Measurements from ENCODE around the gene SPOUT1. TPM values are rescaled to one million over a fixed set of nuclear protein-coding genes. Genes with fewer than 3 reads are reported as not detected.

Gene SPOUT1
- total and polyA plus RNA-seq, 10 of the 15 experiments (the other 5 are each of a cell fraction or from before 2014, with no cell fraction given), result 5.7 to 95.0 (median 40.6) TPM

GRCh38 chr9:128785427-128785826, 44.2 kb downstream of the SPOUT1 start:
- ChIA-PET RAD21 (ENCODE audit: unreplicated experiment) (no interaction called here), POLR2A (interaction anchor here (0.6 to 1.1 kb wide), 4 partner anchors 13 to 163 kb away, joined by 3 to 6 read pairs (median 4); no protein-coding TSS in a partner anchor), CTCF (interaction anchor here (0.6 to 1.1 kb wide), 4 partner anchors 10 to 44 kb away, joined by 3 to 7 read pairs (median 4); partner anchors contain the start of gene SPOUT1), SMC1A (ENCODE audit: uncharacterized antibody, unreplicated experiment) (no interaction called here)
- H3K36me3 ChIP-seq (ENCODE audit: control insufficient read depth in 2 of 2, insufficient read depth in 2 of 2, low read length in 1 of 2), result no peaks in the 10 kb centered on the region
- DNase-seq (ENCODE audit: low read depth, low spot score), result no peak
- peaks cover 17% of the 10 kb centered on the region for H3K4me1 ChIP-seq (ENCODE audit: control insufficient read depth, insufficient read depth, low read length)
- H4K20me1 ChIP-seq (ENCODE audit: control insufficient read depth, insufficient read depth), result no peaks in the 10 kb centered on the region
- no peak for FAIRE-seq
- no peak overlapping the region for H3K4me2 ChIP-seq (ENCODE audit: control insufficient read depth, insufficient read depth)
- intact Hi-C loops (cut with micrococcal nuclease; ENCODE audit: unreplicated experiment), result no loop called here
- H3K4me3 ChIP-seq, result no peak overlapping the region
- H2AFZ ChIP-seq (ENCODE audit: control insufficient read depth, low read depth, low read length), result no peak overlapping the region
- no peak overlapping the region for H3K9ac ChIP-seq (ENCODE audit: control insufficient read depth, insufficient read depth, low read length)
- no peaks in the 10 kb centered on the region for H3K27me3 ChIP-seq (replicated peaks in 1 of 2; ENCODE audit: control insufficient read depth in 2 of 2, insufficient read depth in 2 of 2, low read length in 1 of 2)
- peaks cover 6% of the 10 kb centered on the region; the same call in 2 of the 3 replicates for H3K9me3 ChIP-seq (replicated peaks; ENCODE audit: control insufficient read depth, insufficient read depth, low read length)
- H3K79me2 ChIP-seq (ENCODE audit: control insufficient read depth, insufficient read depth, low read length), result peaks cover 19% of the 10 kb centered on the region
- no TSS peak for BruUV-seq (replicated peaks)
- ATAC-seq, result no peak
- WGBS (ENCODE audit: insufficient coverage, insufficient replicate concordance, low lambda C conversion rate, missing lambda C conversion rate), result 81% methylated on average over 6 of the region's 6 CpGs
- in situ Hi-C loops (cut with MboI), result no loop called here
- H3K27ac ChIP-seq (ENCODE audit: control insufficient read depth, insufficient read depth), result no peak overlapping the region
- no peak for TF ChIP-seq IRF3 (IDR thresholded peaks at IDR 0.05)
- no peak for TF ChIP-seq ATF7 (IDR thresholded peaks at IDR 0.05; ENCODE audit: low read depth)
- TF ChIP-seq KLF5 (IDR thresholded peaks at IDR 0.05; ENCODE audit: partially characterized antibody), result no peak
- no peak for TF ChIP-seq PML (IDR thresholded peaks at IDR 0.05; ENCODE audit: low read length)
- no peak for TF ChIP-seq HDGF (IDR thresholded peaks at IDR 0.05)
- no peak for TF ChIP-seq ZBTB40 (IDR thresholded peaks at IDR 0.05; ENCODE audit: borderline replicate concordance)
- no peak for TF ChIP-seq DPF2 (IDR thresholded peaks at IDR 0.05)
- TF ChIP-seq TARDBP (IDR thresholded peaks at IDR 0.05; ENCODE audit: borderline replicate concordance), result no peak
- TF ChIP-seq MYB (IDR thresholded peaks at IDR 0.05; ENCODE audit: borderline replicate concordance, low read depth, low read length), result no peak
- no peak for TF ChIP-seq CUX1 (IDR thresholded peaks at IDR 0.05; ENCODE audit: insufficient replicate concordance, low read depth, low read length)
- no peak for TF ChIP-seq SMAD1 (IDR thresholded peaks at IDR 0.05; ENCODE audit: low read depth, partially characterized antibody)
- TF ChIP-seq GABPA (IDR thresholded peaks at IDR 0.05; ENCODE audit: low read depth), result no peak
- TF ChIP-seq CREB1 (IDR thresholded peaks at IDR 0.05; ENCODE audit: low read depth), result no peak
- no peak for TF ChIP-seq NRF1 (conservative IDR thresholded peaks at IDR 0.05; ENCODE audit: low read depth, low read length)
- no peak for TF ChIP-seq SMAD5 (IDR thresholded peaks at IDR 0.05; ENCODE audit: low read depth)
- no peak for TF ChIP-seq SUPT20H (IDR thresholded peaks at IDR 0.05; ENCODE audit: borderline replicate concordance, control insufficient read depth, low read depth, low read length)

Data from GM12878 (cell line).